Sigmoid colon (tissue), 4 donors: ENCODE results near the gene TIMM21.

Experiments
- EP300 ChIP-seq, 4 donors: sonication (generic); formaldehyde crosslinking; IDR thresholded peaks; one replicate each; pipeline ENCODE4 v1.6.1; 2017; ENCODE audit warnings: antibody characterized with exemption in 4 of 4
- TF ChIP-seq, protein P1 (sequence below), 4 experiments: fragments of 450-650 bp in 3 of 4; fragments of 200-600 bp in 1 of 4; IDR thresholded peaks; one replicate each; pipeline ENCODE4 v1.5.1; 2016 to 2019; ENCODE audit warnings: antibody characterized with exemption in 4 of 4, mild to moderate bottlenecking in 3 of 4, moderate library complexity in 2 of 4

DNA sequence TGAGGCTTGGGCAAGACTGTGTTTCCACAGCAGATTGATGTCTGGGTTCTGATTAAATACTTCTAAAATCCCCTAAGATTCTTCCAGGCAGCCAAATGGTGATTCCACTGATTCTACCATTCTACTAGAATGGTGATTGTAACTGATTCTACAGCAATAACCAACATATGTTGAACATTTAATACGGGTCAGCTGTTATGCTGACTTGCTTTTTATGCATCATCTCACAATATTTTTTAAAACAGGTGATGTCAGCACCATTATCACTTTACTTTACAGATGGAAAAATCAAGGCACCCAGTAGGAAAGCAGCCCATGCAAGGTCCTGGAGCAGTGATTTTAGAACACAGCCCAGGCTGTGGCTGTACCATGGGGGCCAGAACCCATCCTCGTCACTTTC lies 37.5 kb downstream of the TIMM21 start:
- TF ChIP-seq EP300 (IDR thresholded peaks at IDR 0.05) = no peak
- TF ChIP-seq, protein P1, sequence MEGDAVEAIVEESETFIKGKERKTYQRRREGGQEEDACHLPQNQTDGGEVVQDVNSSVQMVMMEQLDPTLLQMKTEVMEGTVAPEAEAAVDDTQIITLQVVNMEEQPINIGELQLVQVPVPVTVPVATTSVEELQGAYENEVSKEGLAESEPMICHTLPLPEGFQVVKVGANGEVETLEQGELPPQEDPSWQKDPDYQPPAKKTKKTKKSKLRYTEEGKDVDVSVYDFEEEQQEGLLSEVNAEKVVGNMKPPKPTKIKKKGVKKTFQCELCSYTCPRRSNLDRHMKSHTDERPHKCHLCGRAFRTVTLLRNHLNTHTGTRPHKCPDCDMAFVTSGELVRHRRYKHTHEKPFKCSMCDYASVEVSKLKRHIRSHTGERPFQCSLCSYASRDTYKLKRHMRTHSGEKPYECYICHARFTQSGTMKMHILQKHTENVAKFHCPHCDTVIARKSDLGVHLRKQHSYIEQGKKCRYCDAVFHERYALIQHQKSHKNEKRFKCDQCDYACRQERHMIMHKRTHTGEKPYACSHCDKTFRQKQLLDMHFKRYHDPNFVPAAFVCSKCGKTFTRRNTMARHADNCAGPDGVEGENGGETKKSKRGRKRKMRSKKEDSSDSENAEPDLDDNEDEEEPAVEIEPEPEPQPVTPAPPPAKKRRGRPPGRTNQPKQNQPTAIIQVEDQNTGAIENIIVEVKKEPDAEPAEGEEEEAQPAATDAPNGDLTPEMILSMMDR (IDR thresholded peaks at IDR 0.05) = no peak
